Measurements from ENCODE around the gene KCNJ18.
"Not testable (repeated sequence)": the region's sequence is repeated elsewhere in the genome, so short reads cannot be mapped to it uniquely, and the experiment has no call there.

GRCh38 chr17:21668746-21669508, 23.4 kb upstream of the KCNJ18 start:
- not testable (repeated sequence) for TF ChIP-seq ETV6 (IDR thresholded peaks at IDR 0.05; ENCODE audit: borderline replicate concordance in 1 of 2, low read depth in 2 of 2, low read length in 1 of 2); ETV6 (CRISPR knock-in tag; IDR thresholded peaks at IDR 0.05; ENCODE audit: borderline replicate concordance); ARNT (IDR thresholded peaks at IDR 0.05); SMC3 (conservative IDR thresholded peaks at IDR 0.05; ENCODE audit: insufficient read depth, low read depth, low read length); SOX6 (IDR thresholded peaks at IDR 0.05); ZBTB43 (CRISPR knock-in tag; IDR thresholded peaks at IDR 0.05); ZFP36 (IDR thresholded peaks at IDR 0.05; ENCODE audit: low read depth, low read length, partially characterized antibody); CTCF (IDR thresholded peaks at IDR 0.05 in 2 of 3, conservative IDR thresholded peaks at IDR 0.05 in 1 of 3; ENCODE audit: insufficient read depth in 2 of 3, low read depth in 1 of 3, low read length in 3 of 3)

All from K562 (cell line).